Left hindlimb (tissue), 1 donor: Measurements from ENCODE around the gene CCDC69.

Source experiments
- DNase-seq: peaks from one replicate; pipeline ENCODE4 v3.0.0-alpha.2; 2018

CCDC69 gene

DNA sequence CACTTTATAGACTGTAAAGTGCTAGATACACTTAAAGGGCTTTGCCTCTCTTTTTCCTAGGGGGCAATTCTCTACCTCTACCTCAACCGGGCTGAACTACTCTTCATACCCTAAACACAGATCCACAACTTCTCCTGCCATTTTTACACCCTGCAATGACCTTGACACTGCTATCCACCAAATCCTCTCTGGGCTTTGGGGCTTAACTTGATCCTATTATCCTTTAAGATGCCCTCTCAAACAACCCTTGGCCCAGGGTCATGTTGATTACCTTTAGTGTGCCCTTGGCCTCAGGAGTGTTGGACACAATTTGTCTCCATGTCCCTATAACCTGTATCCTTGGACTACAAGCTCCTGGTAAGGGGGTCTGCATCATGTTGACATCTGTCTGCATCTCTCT lies 85.8 kb downstream of the CCDC69 start:
- DNase-seq = no peak

DNA sequence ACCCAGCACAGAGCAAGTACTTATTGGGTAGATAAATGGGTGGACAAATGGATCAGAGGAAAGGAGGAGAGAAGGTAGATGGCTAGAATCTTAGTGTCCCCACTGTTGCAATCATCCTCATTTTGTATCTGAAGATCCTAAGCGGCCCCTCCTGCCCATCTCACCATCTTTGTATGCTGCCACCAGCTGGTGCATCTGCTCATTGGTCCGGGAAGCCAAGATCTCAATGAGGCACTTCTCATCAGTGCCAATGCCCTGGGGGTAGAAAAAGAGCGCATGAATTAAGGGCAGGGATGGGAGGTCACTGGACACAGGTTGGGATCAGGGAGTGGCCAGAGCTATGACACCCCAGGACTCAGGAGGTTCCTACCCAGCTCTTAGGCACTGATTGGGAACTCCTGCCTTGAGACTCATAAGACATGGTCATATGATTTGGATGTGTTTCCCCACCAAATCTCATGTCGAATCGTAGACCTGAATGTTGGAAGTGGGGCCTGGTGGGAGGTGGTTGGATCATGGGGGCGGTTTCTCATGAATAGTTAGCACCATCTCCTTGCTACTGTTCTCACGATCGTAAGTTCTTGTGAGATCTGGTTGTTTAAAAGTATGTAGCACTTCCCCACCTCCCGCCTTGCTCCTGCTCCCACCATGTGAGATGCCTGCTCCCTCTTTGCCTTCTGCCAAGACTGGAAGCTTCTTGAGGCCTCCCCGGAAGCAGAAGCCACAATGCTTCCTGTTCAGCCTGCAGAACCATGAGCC lies 86.6 kb downstream of the CCDC69 start:
- DNase-seq = no peak

DNA sequence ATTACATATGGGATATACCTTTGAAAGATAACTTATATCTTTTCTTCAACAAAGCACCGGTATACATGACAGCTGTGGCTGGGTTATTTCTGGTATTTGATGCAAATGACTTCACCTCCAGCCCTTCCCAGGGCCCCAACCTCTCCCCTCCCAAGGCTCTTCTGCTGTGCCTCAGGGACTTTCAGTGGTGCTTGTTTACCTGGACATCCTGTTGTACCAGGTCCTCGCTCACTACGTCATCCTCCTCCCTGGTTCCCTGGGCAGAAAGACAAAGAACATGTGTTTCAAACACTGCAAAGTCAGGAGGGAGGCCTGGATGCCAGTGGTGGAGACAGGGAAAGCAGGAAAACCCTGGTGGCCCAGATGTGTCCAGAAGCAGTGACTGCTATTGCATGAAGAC lies 89.7 kb downstream of the CCDC69 start:
- no peak for DNase-seq

DNA sequence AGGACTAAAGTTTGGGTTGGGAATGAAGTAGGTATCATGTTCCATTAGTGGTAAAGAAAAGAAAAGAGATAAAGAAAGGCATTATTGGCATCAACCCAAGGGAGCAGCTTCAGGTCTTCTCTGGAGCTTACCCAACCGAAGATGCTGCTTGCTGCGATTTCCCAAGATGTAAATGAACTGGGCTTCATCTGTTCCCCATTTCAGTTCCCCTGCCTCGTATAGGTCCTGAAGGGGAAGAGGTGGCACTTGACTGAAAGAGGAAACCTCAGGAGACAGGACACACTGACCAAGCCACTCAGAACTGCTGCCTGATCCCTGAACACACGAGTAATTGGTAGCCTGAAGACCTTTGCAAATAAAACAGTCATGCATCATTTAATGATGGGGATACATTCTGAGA lies 90.9 kb downstream of the CCDC69 start:
- DNase-seq = no peak
